PC-3 (cell line): ENCODE results near the gene FAS. TPM values are rescaled to one million over a fixed set of nuclear protein-coding genes. Genes with fewer than 3 reads are reported as not detected.

Experiments
- ATAC-seq: fragments of 200-7000 bp; cut with Tn5 transposase; 2 replicates; pipeline ENCODE4 v1.9.1; 2020; ENCODE audit warnings: mild to moderate bottlenecking, moderate library complexity
- BruUV-seq: library from RNA; stranded (reverse); fragments of 400-500 nt; replicated peaks from 2 replicates; lab custom pipeline; 2021; lab: Mats Ljungman, UMichigan
- CTCF ChIA-PET: fragments of 300-600 bp; sonication (Branson Sonifier 250); formaldehyde crosslinking; loops from one replicate; lab custom pipeline; 2022; ENCODE audit warnings: antibody characterized with exemption; lab: Charles Lee
- POLR2A ChIA-PET: fragments of 300-600 bp; sonication (Branson Sonifier 250); formaldehyde crosslinking; loops from one replicate; lab custom pipeline; 2022; ENCODE audit warnings: antibody characterized with exemption; ENCODE audit not compliant: unreplicated experiment; lab: Charles Lee
- DNase-seq: peaks from one replicate; pipeline ENCODE4 v3.0.0-alpha.2; 2015
- H2AFZ ChIP-seq: fragments of 300-600 bp; sonication (generic); 2 replicates; pipeline ENCODE4 v1.6.0; 2016; ENCODE audit warnings: antibody characterized with exemption, low read length
- H3F3A ChIP-seq: fragments of 300-600 bp; sonication (generic); one replicate; pipeline ENCODE4 v1.6.0; 2017; ENCODE audit warnings: antibody characterized with exemption, low read length, control low read depth, mild to moderate bottlenecking; ENCODE audit not compliant: unreplicated experiment
- H3K27ac ChIP-seq: fragments of 300-600 bp; sonication (generic); 2 replicates; pipeline ENCODE4 v1.5.1; 2016; ENCODE audit warnings: mild to moderate bottlenecking, low read length
- H3K27me3 ChIP-seq: fragments of 300-600 bp; sonication (generic); 2 replicates; pipeline ENCODE4 v1.6.1; 2016; ENCODE audit warnings: low read length, mixed read lengths
- H3K36me3 ChIP-seq: fragments of 300-600 bp; sonication (generic); 2 replicates; pipeline ENCODE4 v1.6.1; 2016; ENCODE audit warnings: low read depth, mixed run types, low read length, mixed read lengths
- H3K4me1 ChIP-seq: fragments of 300-600 bp; sonication (generic); 2 replicates; pipeline ENCODE4 v1.5.1; 2016; ENCODE audit warnings: low read length; ENCODE audit not compliant: insufficient read depth
- H3K4me2 ChIP-seq: fragments of 300-600 bp; sonication (generic); 2 replicates; pipeline ENCODE4 v1.6.0; 2016; ENCODE audit warnings: low read length
- H3K4me3 ChIP-seq: fragments of 300-600 bp; sonication (generic); 2 replicates; pipeline ENCODE4 v1.5.1; 2016; ENCODE audit warnings: mild to moderate bottlenecking, low read length, mixed read lengths
- H3K79me2 ChIP-seq: fragments of 300-600 bp; sonication (generic); 2 replicates; pipeline ENCODE4 v1.6.1; 2017; ENCODE audit warnings: low read length, mixed read lengths
- H3K9ac ChIP-seq: fragments of 300-600 bp; sonication (generic); 2 replicates; pipeline ENCODE4 v1.6.0; 2016; ENCODE audit warnings: mild to moderate bottlenecking, low read length
- H3K9me2 ChIP-seq: fragments of 300-600 bp; sonication (generic); replicated peaks from 2 replicates; pipeline ENCODE4 v1.6.1; 2016; ENCODE audit warnings: mixed run types, low read length, mixed read lengths
- H3K9me3 ChIP-seq: fragments of 300-600 bp; sonication (generic); 2 replicates; pipeline ENCODE4 v1.6.1; 2016; ENCODE audit warnings: low read length, mixed read lengths
- H4K20me1 ChIP-seq: fragments of 300-600 bp; sonication (generic); 2 replicates; pipeline ENCODE4 v1.6.1; 2016; ENCODE audit warnings: low read length, mixed read lengths
- CTCF ChIP-seq: fragments of 300-600 bp; sonication (generic); conservative IDR thresholded peaks from 2 replicates; pipeline ENCODE4 v1.5.1; 2017; ENCODE audit warnings: antibody characterized with exemption, low read depth, mild to moderate bottlenecking, low read length
- EZH2 ChIP-seq: fragments of 300-600 bp; sonication (generic); IDR thresholded peaks from one replicate; pipeline ENCODE4 v1.6.1; 2017; ENCODE audit warnings: antibody characterized with exemption, mild to moderate bottlenecking, low read length; ENCODE audit not compliant: unreplicated experiment
- EZH2phosphoT487 ChIP-seq: fragments of 300-600 bp; sonication (generic); IDR thresholded peaks from 2 replicates; pipeline ENCODE4 v1.6.1; 2018; ENCODE audit warnings: mild to moderate bottlenecking, antibody characterized with exemption, low read length, borderline replicate concordance
- intact Hi-C: fragments of 100-400 bp; cut with micrococcal nuclease; formaldehyde crosslinking; loops from 2 replicates; pipeline ENCODE4 v1.9.0; 2023
- microRNA-seq: library from miRNA; unstranded; fragments of <30 nt; microRNA quantifications from one replicate; pipeline ENCODE4 v1.1.0, GENCODE V29; 2020; ENCODE audit not compliant: unreplicated experiment
- total RNA-seq: library from RNA; depleted of rRNA; stranded (reverse); fragments of >200 nt; gene quantifications from 2 replicates; pipeline ENCODE4 v1.2.3, GENCODE V29; 2014; rRNA removed

FAS gene
- total RNA-seq, 1 experiment from 2014 or later: 4.8 TPM

- ATAC-seq (no peak), DNase-seq (no peak)
- Histone ChIP-seq H3K27ac (no peak overlapping the region), H3K79me2 (no peaks in the 10 kb centered on the region), H3K27me3 (no peaks in the 10 kb centered on the region), H2AFZ (no peak overlapping the region), H3K4me2 (no peak overlapping the region), H3K36me3 (no peaks in the 10 kb centered on the region), H4K20me1 (no peaks in the 10 kb centered on the region), H3K9ac (no peak overlapping the region), H3K4me1 (no peaks in the 10 kb centered on the region), H3K4me3 (no peak overlapping the region), H3K9me3 (no peaks in the 10 kb centered on the region), H3K9me2 (no peaks in the 10 kb centered on the region), H3F3A (no peaks in the 10 kb centered on the region)
- ChIA-PET CTCF (no interaction called here), POLR2A (no interaction called here)
- intact Hi-C loops: loop anchor here (10.0 kb wide), 1 partner anchor 120 kb away; no protein-coding TSS in a partner anchor
- TF ChIP-seq EZH2 (no peak), EZH2phosphoT487 (no peak), CTCF (no peak)
- no TSS peak for BruUV-seq
These were observed 74.2 kb downstream of the FAS start for GRCh38 chr10:89064748-89065147.

Small RNAs within 50 kb of the gene (microRNA-seq; reads per million reads assigned to microRNA genes)
- gene MIR4679-1 (not detected), gene MIR4679-2 (not detected)

Other genes starting within 250 kb of the FAS start
- not detected in 2 replicates for gene LIPN, start 230.8 kb upstream of the FAS start, total RNA-seq
- gene LIPM, start 188.1 kb upstream of the FAS start, total RNA-seq: not detected in 2 replicates
- 5.0 and 6.2 TPM in 2 replicates for gene ANKRD22, start 139.0 kb upstream of the FAS start, total RNA-seq
- gene STAMBPL1, start 110.6 kb upstream of the FAS start, total RNA-seq: 15.7 and 19.5 TPM in 2 replicates
- gene ACTA2, start 38.0 kb upstream of the FAS start, total RNA-seq: 2.7 TPM in 1 of 2 replicates, not detected in the other
- gene CH25H, start 216.5 kb downstream of the FAS start, total RNA-seq: not detected in 2 replicates